Measurements from ENCODE around the gene CD247.

DNA sequence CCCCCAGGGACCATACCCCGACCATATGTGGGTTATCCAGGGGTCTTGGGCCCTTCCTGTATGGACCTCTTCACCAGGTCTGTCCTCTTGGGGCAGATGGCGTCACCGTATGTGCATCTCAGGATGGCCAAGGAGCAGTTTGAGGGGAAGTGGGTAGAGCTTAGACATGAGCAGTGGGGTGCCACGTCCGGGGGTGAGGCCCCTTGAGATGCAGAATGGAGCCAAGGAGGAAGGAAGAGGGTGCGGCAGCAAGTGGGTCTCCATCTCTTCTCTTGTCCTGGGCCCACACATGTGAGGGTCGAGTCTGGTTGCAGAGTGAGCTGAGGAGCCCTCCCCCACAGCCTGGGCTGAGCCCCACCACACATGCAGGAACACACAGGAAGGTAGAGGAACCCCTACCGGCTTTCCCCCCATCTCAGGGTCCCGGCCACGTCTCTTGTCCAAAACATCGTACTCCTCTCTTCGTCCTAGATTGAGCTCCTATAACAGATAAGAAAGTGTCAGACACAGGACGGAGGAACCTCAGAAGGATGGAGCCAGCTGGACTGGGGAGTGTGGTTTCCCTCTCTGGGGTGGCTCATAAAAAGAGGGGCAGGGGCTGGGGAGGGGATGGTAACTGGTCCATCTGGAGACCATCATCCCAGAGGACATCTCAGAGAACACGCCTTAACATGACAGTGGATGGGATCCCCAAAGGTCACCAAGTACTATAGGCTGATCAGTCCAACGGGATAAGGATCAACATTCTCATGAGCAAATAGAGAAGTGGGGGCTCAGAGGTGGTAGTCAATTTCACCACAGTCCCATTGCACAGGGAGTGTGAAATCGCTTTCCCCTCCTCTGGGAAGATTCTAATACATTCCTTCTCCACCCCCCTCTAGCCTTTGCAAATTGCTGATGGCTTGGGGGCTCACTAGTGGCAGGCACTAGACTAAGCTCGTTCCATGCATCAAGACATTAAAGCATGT, 79.9 kb downstream of the CD247 start:
- TF ChIP-seq CTCF (conservative IDR thresholded peaks at IDR 0.05; ENCODE audit: low read depth, low read length): no peak
- no peak for TF ChIP-seq EZH2 (IDR thresholded peaks at IDR 0.05; ENCODE audit: borderline replicate concordance, low read depth, low read length, poor library complexity, severe bottlenecking)
